CD4-positive, alpha-beta memory T cell (primary cell): ENCODE measurements around the gene ZNF273. TPM values are rescaled to one million over a fixed set of nuclear protein-coding genes. Genes with fewer than 3 reads are reported as not detected.
"Not testable (repeated sequence)": the region's sequence is repeated elsewhere in the genome, so short reads cannot be mapped to it uniquely, and the experiment has no call there.

Experiments
- CTCF ChIA-PET: fragments of 350-600 bp; sonication (Branson Sonifier 250); formaldehyde crosslinking; loops from one replicate; lab custom pipeline; 2021; ENCODE audit warnings: inconsistent platforms; ENCODE audit not compliant: partially characterized antibody; lab: Charles Lee
- POLR2A ChIA-PET: fragments of 350-600 bp; sonication (Branson Sonifier 250); formaldehyde crosslinking; loops from one replicate; lab custom pipeline; 2021; ENCODE audit not compliant: partially characterized antibody; lab: Charles Lee
- DNase-seq, 5 donors: peaks; one replicate each; pipeline versions ENCODE4 v3.0.0 to v3.0.0-alpha.2; 2020 to 2022; ENCODE audit warnings: mixed read lengths in 1 of 5
- H3K27ac ChIP-seq: one replicate; pipeline ENCODE4 v1.7.0; 2013; ENCODE audit warnings: low read depth, low read length
- H3K27me3 ChIP-seq: 2 replicates; pipeline ENCODE4 v1.7.0; 2013; ENCODE audit warnings: mild to moderate bottlenecking, low read length, moderate library complexity; ENCODE audit not compliant: insufficient read depth
- H3K36me3 ChIP-seq: 2 replicates; pipeline ENCODE4 v1.7.0; 2013; ENCODE audit warnings: mild to moderate bottlenecking, low read length, moderate library complexity; ENCODE audit not compliant: insufficient read depth
- H3K4me1 ChIP-seq: 2 replicates; pipeline ENCODE4 v1.7.0; 2013; ENCODE audit warnings: mild to moderate bottlenecking, low read length, moderate library complexity; ENCODE audit not compliant: insufficient read depth
- H3K4me3 ChIP-seq, 2 donors: one replicate each; pipeline ENCODE4 v1.7.0; 2013; ENCODE audit warnings: low read length in 2 of 2, mild to moderate bottlenecking in 1 of 2
- H3K9me3 ChIP-seq, 2 donors: one replicate each; pipeline ENCODE4 v1.7.0; 2013; ENCODE audit warnings: low read length in 2 of 2, control low read depth in 1 of 2; ENCODE audit not compliant: control insufficient read depth in 1 of 2
- H3K27ac Mint-ChIP-seq, 7 donors: one replicate each; pipeline ENCODE4 v1.8.0; 2020 to 2021; ENCODE audit warnings: mixed read lengths in 7 of 7, mild to moderate bottlenecking in 6 of 7, inconsistent platforms in 3 of 7, moderate library complexity in 3 of 7
- H3K27me3 Mint-ChIP-seq, 2 donors: one replicate each; pipeline ENCODE4 v1.8.0; 2020 to 2021; ENCODE audit warnings: mixed read lengths in 2 of 2
- H3K36me3 Mint-ChIP-seq, 2 donors: one replicate each; pipeline ENCODE4 v1.8.0; 2020 to 2021; ENCODE audit warnings: mixed read lengths in 2 of 2, inconsistent platforms in 1 of 2, mild to moderate bottlenecking in 1 of 2
- H3K4me1 Mint-ChIP-seq, 4 donors: one replicate each; pipeline ENCODE4 v1.8.0; 2020 to 2021; ENCODE audit warnings: mixed read lengths in 4 of 4, mild to moderate bottlenecking in 1 of 4
- H3K4me3 Mint-ChIP-seq, 8 donors: one replicate each; pipeline ENCODE4 v1.8.0; 2020 to 2021; ENCODE audit warnings: mixed read lengths in 8 of 8, mild to moderate bottlenecking in 7 of 8, moderate library complexity in 6 of 8, inconsistent platforms in 3 of 8
- H3K9me3 Mint-ChIP-seq, 8 donors: one replicate each; pipeline ENCODE4 v1.8.0; 2020 to 2021; ENCODE audit warnings: mixed read lengths in 8 of 8, mild to moderate bottlenecking in 5 of 8, inconsistent platforms in 3 of 8, moderate library complexity in 1 of 8
- intact Hi-C: fragments of 100-400 bp; cut with micrococcal nuclease; formaldehyde crosslinking; loops from one replicate; pipeline ENCODE4 v1.15.1; 2023
- polyA plus RNA-seq, 2 donors: library from polyadenylated mRNA; unstranded; fragments of 300-500 nt; fragmentation: Illumina TruSeq; gene quantifications; one replicate each; pipeline ENCODE4 v1.2.3, GENCODE V29; 2021
- total RNA-seq, 2 experiments: library from RNA; stranded (reverse); gene quantifications; one replicate each; pipeline ENCODE4 v1.2.3, GENCODE V29; 2021

Gene ZNF273
- total RNA-seq (1 to 10 TPM; 8.3 to 8.9 TPM), polyA plus RNA-seq (1 to 10 TPM; 5.0 to 5.1 TPM)

DNA sequence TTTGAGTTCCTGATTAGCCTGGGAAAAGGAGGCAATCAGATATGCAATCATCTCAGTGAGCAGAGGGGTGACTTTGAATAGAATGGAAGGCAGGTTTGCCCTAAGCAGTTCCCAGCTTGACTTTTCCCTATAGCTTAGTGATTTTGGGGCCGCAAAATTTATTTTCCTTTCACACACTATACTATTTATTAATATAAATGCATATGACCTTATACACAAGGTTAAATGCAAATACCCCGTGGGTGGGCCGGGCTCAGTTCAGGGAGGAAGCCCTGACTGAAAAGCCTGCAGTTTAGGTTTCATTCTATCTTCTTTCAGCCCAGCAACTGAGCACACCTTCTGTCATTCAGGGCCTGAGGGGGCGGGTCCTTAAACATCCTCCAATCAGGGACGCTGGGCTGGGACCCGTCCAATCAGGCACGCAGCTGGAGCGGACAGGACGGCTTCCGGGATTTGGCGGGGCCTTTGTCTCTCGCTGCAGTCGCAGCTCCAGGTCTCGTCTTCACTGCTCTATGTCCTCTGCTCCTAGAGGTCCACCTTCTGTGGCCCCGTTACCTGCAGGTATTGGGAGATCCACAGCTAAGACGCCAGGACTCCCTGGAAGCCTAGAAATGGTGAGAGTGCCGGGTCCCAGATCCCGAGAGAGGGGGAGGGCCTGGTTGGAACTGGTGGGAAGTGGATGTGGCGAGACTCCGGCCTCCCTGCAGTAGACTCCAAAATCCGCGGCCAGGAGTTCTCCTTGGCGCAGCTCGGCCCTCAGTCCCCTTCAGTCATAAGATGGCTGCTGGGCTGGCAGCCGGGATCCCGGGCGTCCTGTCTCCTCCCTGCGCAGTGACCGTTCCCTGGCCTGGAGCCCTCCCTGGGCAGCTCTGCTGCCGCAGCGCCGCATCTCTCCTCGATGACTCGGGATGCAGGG lies at the start of gene ZNF273:
TSS of gene ZNF273 (plus strand) at position 468 of the 916 bp plus-strand sequence. CDS start at position 513, 45 bp downstream.
- CTCF ChIA-PET: interaction anchor here (1.6 kb wide), 1 partner anchor 15 kb away, joined by 5 read pairs; no protein-coding TSS in a partner anchor
- Histone ChIP-seq H3K4me3 (peak within 1 kb of the TSS; percentile 67 to 71), H3K27me3 (no peaks in the 10 kb centered on the region), H3K4me1 (peaks cover 43% of the 10 kb centered on the region), H3K27ac (peak within 1 kb of the TSS; percentile 79), H3K9me3 (no peaks in the 10 kb centered on the region), H3K36me3 (no peaks in the 10 kb centered on the region)
- H3K27ac Mint-ChIP-seq: peak within 1 kb of the TSS; percentile 92 to 97 (median 96)
- no peaks in the 10 kb centered on the region for H3K9me3 Mint-ChIP-seq
- peaks cover 0 to 3% of the 10 kb centered on the region in 2 donors for H3K36me3 Mint-ChIP-seq
- intact Hi-C loops: loop anchor here (1.0 to 2.0 kb wide), 5 partner anchors 14 to 596 kb away; partner anchors contain the start of genes ERV3-1, ZNF107 and ZNF138
- no peaks in the 10 kb centered on the region for H3K27me3 Mint-ChIP-seq
- peak; percentile 89 to 95 (median 90) for DNase-seq
- peaks cover 32 to 53% (median 39%) of the 10 kb centered on the region in 4 donors for H3K4me1 Mint-ChIP-seq
- POLR2A ChIA-PET: interaction anchor here (0.6 to 2.5 kb wide), 9 partner anchors 12 to 596 kb away, joined by 3 to 20 read pairs (median 6); partner anchors contain the start of genes ERV3-1, ZNF107, ZNF138 and ZNF680
- H3K4me3 Mint-ChIP-seq: peak within 1 kb of the TSS; percentile 96 to 98 (median 98)

DNA sequence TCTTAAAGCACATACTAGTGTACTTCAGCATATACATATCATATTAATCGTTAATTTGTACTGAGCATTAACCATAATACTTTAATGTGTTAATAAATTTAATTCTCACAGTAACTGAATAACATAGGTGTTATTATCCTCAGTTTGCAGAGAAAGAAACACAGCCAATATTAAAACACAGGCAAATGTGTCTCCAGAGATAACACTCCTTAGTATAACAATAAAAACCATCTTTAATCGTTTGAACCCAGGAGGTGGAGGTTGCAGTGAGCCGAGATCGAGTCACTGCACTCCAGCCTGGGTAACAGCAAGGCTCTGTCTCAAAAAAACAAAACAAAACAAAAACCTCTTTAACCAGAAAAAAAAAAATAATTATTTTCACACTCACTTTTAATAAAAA lies 49.4 kb upstream of the ZNF273 start:
- H3K36me3 Mint-ChIP-seq: peaks cover 0 to 9% of the 10 kb centered on the region in 2 donors
- no peaks in the 10 kb centered on the region for H3K4me1 Mint-ChIP-seq
- no peaks in the 10 kb centered on the region for H3K4me1 ChIP-seq
- no peaks in the 10 kb centered on the region for H3K9me3 ChIP-seq
- no peaks in the 10 kb centered on the region for H3K27me3 ChIP-seq
- intact Hi-C loops: no loop called here
- H3K9me3 Mint-ChIP-seq: peaks cover 0 to 9% (median 0%) of the 10 kb centered on the region in 8 donors
- no peaks in the 10 kb centered on the region for H3K27me3 Mint-ChIP-seq
- DNase-seq: no peak
- no peak overlapping the region for H3K4me3 ChIP-seq
- no peak overlapping the region for H3K27ac ChIP-seq
- no peak overlapping the region for H3K4me3 Mint-ChIP-seq
- POLR2A ChIA-PET: no interaction called here
- no peak overlapping the region for H3K27ac Mint-ChIP-seq
- H3K36me3 ChIP-seq: no peaks in the 10 kb centered on the region
- CTCF ChIA-PET: no interaction called here

DNA sequence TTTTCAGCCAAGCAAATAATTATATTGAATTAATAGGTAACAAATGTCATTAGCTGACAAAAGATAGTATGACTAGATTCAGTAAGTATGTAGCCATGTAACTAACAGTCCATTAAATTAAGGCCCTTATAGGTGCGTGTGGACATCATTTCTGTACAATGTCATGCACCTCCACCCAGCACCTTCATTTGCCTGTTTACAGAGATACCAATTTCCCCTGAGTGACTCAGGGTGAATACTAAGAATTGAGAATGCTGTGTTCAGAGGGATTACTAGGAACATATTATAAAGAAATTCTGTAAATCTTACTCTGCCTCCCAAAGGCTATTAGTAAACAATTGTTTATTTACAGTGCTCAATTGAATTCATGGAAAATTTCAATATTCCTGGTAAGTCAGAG lies 48.1 kb upstream of the ZNF273 start:
- no peaks in the 10 kb centered on the region for H3K27me3 Mint-ChIP-seq
- DNase-seq: no peak
- no peaks in the 10 kb centered on the region for H3K4me1 Mint-ChIP-seq
- intact Hi-C loops: no loop called here
- peaks cover 0 to 5% of the 10 kb centered on the region in 2 donors for H3K36me3 Mint-ChIP-seq
- H3K27me3 ChIP-seq: no peaks in the 10 kb centered on the region
- ChIA-PET POLR2A (no interaction called here), CTCF (no interaction called here)
- no peaks in the 10 kb centered on the region for H3K4me1 ChIP-seq
- no peak overlapping the region for H3K4me3 Mint-ChIP-seq
- H3K4me3 ChIP-seq: no peak overlapping the region
- H3K27ac ChIP-seq: no peak overlapping the region
- H3K9me3 Mint-ChIP-seq: peaks cover 0 to 6% (median 0%) of the 10 kb centered on the region in 8 donors
- H3K36me3 ChIP-seq: no peaks in the 10 kb centered on the region
- H3K27ac Mint-ChIP-seq: no peak overlapping the region
- no peaks in the 10 kb centered on the region for H3K9me3 ChIP-seq

DNA sequence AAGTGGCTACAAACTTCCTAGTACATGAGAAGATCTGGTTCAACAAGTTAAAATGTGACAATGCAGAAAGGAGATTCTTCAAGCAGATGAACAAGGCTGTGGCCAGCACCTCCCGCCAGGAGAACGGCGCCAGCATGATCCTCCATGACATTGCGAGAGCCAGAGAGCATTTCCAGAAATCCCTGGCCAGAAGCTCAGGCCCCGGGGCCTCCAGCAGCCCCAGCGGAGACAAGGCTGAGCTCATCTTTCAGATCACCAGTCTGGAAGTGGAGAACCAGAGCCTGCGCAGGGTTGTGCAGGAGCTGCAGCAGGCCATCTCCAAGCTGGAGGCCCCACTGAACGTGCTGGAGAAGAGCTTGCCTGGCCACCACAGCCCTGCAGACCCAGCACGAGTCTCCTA lies 40.1 kb upstream of the ZNF273 start:
- CTCF ChIA-PET: no interaction called here
- peaks cover 0 to 4% of the 10 kb centered on the region in 2 donors for H3K27me3 Mint-ChIP-seq
- intact Hi-C loops: no loop called here
- H3K4me3 ChIP-seq: no peak overlapping the region
- H3K9me3 Mint-ChIP-seq: peaks cover 0 to 15% (median 10%) of the 10 kb centered on the region in 8 donors
- H3K36me3 ChIP-seq: no peaks in the 10 kb centered on the region
- no peak for DNase-seq
- H3K9me3 ChIP-seq: no peaks in the 10 kb centered on the region
- H3K4me3 Mint-ChIP-seq: no peak overlapping the region
- POLR2A ChIA-PET: no interaction called here
- H3K36me3 Mint-ChIP-seq: peaks cover 0 to 3% of the 10 kb centered on the region in 2 donors
- no peaks in the 10 kb centered on the region for H3K4me1 ChIP-seq
- H3K27ac Mint-ChIP-seq: no peak overlapping the region
- H3K27ac ChIP-seq: no peak overlapping the region
- H3K4me1 Mint-ChIP-seq: no peaks in the 10 kb centered on the region
- no peaks in the 10 kb centered on the region for H3K27me3 ChIP-seq

DNA sequence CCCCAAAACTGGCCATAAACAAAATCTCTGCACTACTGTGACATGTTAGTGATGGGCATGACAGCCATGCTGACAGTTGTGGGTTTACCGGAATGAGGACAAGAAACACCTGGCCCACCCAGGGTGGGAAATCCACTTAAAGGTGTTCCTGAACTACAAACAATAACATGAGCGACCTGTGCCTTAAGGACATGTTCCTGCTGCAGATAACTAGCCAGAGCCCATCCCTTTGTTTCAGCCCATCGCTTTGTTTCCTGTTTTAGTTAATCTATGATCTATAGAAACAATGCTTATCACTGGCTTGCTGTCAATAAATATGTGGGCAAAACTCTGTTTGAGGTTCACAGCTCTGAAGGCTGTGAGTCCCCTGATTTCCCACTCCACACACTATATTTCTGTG lies 39.5 kb upstream of the ZNF273 start:
- H3K36me3 ChIP-seq, H3K36me3 Mint-ChIP-seq, H3K27me3 Mint-ChIP-seq, H3K27ac Mint-ChIP-seq, H3K4me1 Mint-ChIP-seq, H3K27me3 ChIP-seq, H3K4me3 ChIP-seq, intact Hi-C loops, H3K27ac ChIP-seq, CTCF ChIA-PET, H3K4me1 ChIP-seq, H3K4me3 Mint-ChIP-seq, H3K9me3 ChIP-seq, POLR2A ChIA-PET, DNase-seq: not testable (repeated sequence)
- peaks cover 0 to 17% (median 10%) of the 10 kb centered on the region in 8 donors for H3K9me3 Mint-ChIP-seq

DNA sequence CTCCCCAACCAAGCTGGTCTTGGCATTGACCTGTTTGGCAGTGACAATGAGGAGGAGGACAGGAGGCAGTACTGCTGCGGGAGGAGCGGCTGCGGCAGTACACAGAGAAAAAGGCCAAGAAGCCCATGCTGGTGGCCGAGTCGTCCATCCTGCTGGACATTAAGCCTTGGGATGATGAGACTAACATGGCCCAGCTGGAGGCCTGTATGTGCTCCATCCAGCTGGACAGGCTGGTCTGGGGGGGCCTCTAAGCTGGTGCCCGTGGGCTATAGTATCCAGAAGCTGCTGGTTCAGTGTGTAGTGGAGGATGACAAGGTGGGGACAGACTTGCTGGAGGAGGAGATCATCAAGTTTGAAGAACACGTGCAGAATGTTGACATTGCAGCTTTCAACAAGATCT lies 39.1 kb upstream of the ZNF273 start:
- no peak overlapping the region for H3K4me3 ChIP-seq
- H3K9me3 ChIP-seq: no peaks in the 10 kb centered on the region
- no peaks in the 10 kb centered on the region for H3K36me3 ChIP-seq
- ChIA-PET CTCF (no interaction called here), POLR2A (no interaction called here)
- Mint-ChIP-seq H3K4me3 (no peak overlapping the region), H3K4me1 (no peaks in the 10 kb centered on the region), H3K27me3 (peaks cover 0 to 4% of the 10 kb centered on the region in 2 donors), H3K36me3 (peaks cover 0 to 3% of the 10 kb centered on the region in 2 donors), H3K9me3 (peaks cover 0 to 17% (median 10%) of the 10 kb centered on the region in 8 donors), H3K27ac (no peak overlapping the region)
- H3K27me3 ChIP-seq: no peaks in the 10 kb centered on the region
- no peaks in the 10 kb centered on the region for H3K4me1 ChIP-seq
- DNase-seq: no peak
- no peak overlapping the region for H3K27ac ChIP-seq
- intact Hi-C loops: no loop called here

DNA sequence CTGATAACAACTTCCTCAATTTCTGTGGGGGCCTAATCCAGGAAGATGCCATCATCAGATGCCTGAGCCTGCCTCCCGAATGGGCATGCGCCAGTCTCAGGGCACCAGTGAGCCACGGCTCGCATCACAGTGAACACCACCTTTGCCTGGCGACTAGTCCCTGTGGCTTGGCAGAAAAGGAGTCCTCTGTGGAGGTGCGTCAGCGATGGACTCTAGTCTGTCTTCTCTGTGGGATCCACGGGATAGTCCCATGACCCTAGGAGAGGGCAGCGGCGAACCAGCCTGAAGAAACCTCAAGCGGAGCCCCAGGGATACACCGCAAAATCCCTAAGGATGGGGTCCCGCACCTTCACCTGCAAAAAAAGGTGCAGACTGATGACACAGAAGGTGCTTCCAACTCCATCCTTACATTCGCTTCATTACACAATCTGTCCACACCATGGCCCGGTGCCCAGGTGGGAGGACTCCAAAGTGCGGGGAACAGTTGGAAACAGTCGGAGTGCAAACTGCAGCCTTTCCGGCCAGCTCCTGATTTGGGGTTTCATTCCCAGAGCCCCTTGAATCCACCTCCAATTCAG lies 35.1 kb upstream of the ZNF273 start:
- POLR2A ChIA-PET: no interaction called here
- H3K4me3 ChIP-seq: no peak overlapping the region
- DNase-seq: no peak
- Mint-ChIP-seq H3K27me3 (peaks cover 0 to 2% of the 10 kb centered on the region in 2 donors), H3K27ac (no peak overlapping the region), H3K9me3 (peaks cover 0 to 15% (median 6%) of the 10 kb centered on the region in 8 donors), H3K36me3 (no peaks in the 10 kb centered on the region), H3K4me1 (no peaks in the 10 kb centered on the region), H3K4me3 (no peak overlapping the region)
- no peak overlapping the region for H3K27ac ChIP-seq
- intact Hi-C loops: no loop called here
- CTCF ChIA-PET: no interaction called here
- H3K27me3 ChIP-seq: no peaks in the 10 kb centered on the region
- no peaks in the 10 kb centered on the region for H3K36me3 ChIP-seq
- no peaks in the 10 kb centered on the region for H3K4me1 ChIP-seq
- no peaks in the 10 kb centered on the region for H3K9me3 ChIP-seq
